ENCODE data around the gene RNF19B.

The RNF19B gene

GRCh38 chr1:32944180-32944579 is 20.4 kb downstream of the RNF19B start:
- no peak overlapping the region for H3K4me3 ChIP-seq (ENCODE audit: low read depth in 1 of 2, low read length in 2 of 2)
- peaks cover 15% of the 10 kb centered on the region for H3K4me1 ChIP-seq (ENCODE audit: insufficient read depth, low read length)
- H3K9ac ChIP-seq (ENCODE audit: low read length), result no peak overlapping the region
- H3K9me3 ChIP-seq (ENCODE audit: low read length), result no peaks in the 10 kb centered on the region
- H3K27me3 ChIP-seq (ENCODE audit: control insufficient read depth in 1 of 2, insufficient read depth in 2 of 2, low read length in 2 of 2), result no peaks in the 10 kb centered on the region
- no peak overlapping the region for H3K27ac ChIP-seq (ENCODE audit: low read depth, low read length)
- H3K36me3 ChIP-seq (ENCODE audit: insufficient read depth, low read length), result peaks cover 51% of the 10 kb centered on the region

- no peak overlapping the region for H3K4me3 ChIP-seq (ENCODE audit: low read depth in 1 of 2, low read length in 2 of 2)
- peaks cover 7% of the 10 kb centered on the region for H3K4me1 ChIP-seq (ENCODE audit: insufficient read depth, low read length)
- H3K36me3 ChIP-seq (ENCODE audit: insufficient read depth, low read length), result peaks cover 59% of the 10 kb centered on the region
- H3K9ac ChIP-seq (ENCODE audit: low read length), result no peak overlapping the region
- H3K27me3 ChIP-seq (ENCODE audit: control insufficient read depth in 1 of 2, insufficient read depth in 2 of 2, low read length in 2 of 2), result no peaks in the 10 kb centered on the region
- H3K27ac ChIP-seq (ENCODE audit: low read depth, low read length), result no peak overlapping the region
- H3K9me3 ChIP-seq (ENCODE audit: low read length), result no peaks in the 10 kb centered on the region
These were observed 24.8 kb downstream of the RNF19B start for GRCh38 chr1:32939655-32940371.

- Histone ChIP-seq H3K36me3 (ENCODE audit: insufficient read depth, low read length) (peaks cover 42% of the 10 kb centered on the region), H3K4me3 (ENCODE audit: low read depth in 1 of 2, low read length in 2 of 2) (no peak overlapping the region), H3K27ac (ENCODE audit: low read depth, low read length) (no peak overlapping the region), H3K9ac (ENCODE audit: low read length) (no peak overlapping the region), H3K4me1 (ENCODE audit: insufficient read depth, low read length) (peaks cover 12% of the 10 kb centered on the region), H3K27me3 (ENCODE audit: control insufficient read depth in 1 of 2, insufficient read depth in 2 of 2, low read length in 2 of 2) (no peaks in the 10 kb centered on the region), H3K9me3 (ENCODE audit: low read length) (no peaks in the 10 kb centered on the region)
These were observed 27.5 kb downstream of the RNF19B start for GRCh38 chr1:32937061-32937460.

- Histone ChIP-seq H3K4me1 (ENCODE audit: insufficient read depth, low read length) (peaks cover 5% of the 10 kb centered on the region), H3K36me3 (ENCODE audit: insufficient read depth, low read length) (peaks cover 30% of the 10 kb centered on the region), H3K4me3 (ENCODE audit: low read depth in 1 of 2, low read length in 2 of 2) (no peak overlapping the region), H3K27me3 (ENCODE audit: control insufficient read depth in 1 of 2, insufficient read depth in 2 of 2, low read length in 2 of 2) (no peaks in the 10 kb centered on the region), H3K27ac (ENCODE audit: low read depth, low read length) (no peak overlapping the region), H3K9ac (ENCODE audit: low read length) (no peak overlapping the region), H3K9me3 (ENCODE audit: low read length) (no peaks in the 10 kb centered on the region)
These were observed 30.1 kb downstream of the RNF19B start for GRCh38 chr1:32934535-32934934.

- peaks cover 5% of the 10 kb centered on the region for H3K4me1 ChIP-seq (ENCODE audit: insufficient read depth, low read length)
- H3K4me3 ChIP-seq (ENCODE audit: low read depth in 1 of 2, low read length in 2 of 2), result no peak overlapping the region
- peaks cover 30% of the 10 kb centered on the region for H3K36me3 ChIP-seq (ENCODE audit: insufficient read depth, low read length)
- no peaks in the 10 kb centered on the region for H3K9me3 ChIP-seq (ENCODE audit: low read length)
- H3K9ac ChIP-seq (ENCODE audit: low read length), result no peak overlapping the region
- no peaks in the 10 kb centered on the region for H3K27me3 ChIP-seq (ENCODE audit: control insufficient read depth in 1 of 2, insufficient read depth in 2 of 2, low read length in 2 of 2)
- no peak overlapping the region for H3K27ac ChIP-seq (ENCODE audit: low read depth, low read length)
These were observed 30.8 kb downstream of the RNF19B start for GRCh38 chr1:32933742-32934322.

- H3K36me3 ChIP-seq (ENCODE audit: insufficient read depth, low read length), result peaks cover 11% of the 10 kb centered on the region
- no peak overlapping the region for H3K9ac ChIP-seq (ENCODE audit: low read length)
- no peaks in the 10 kb centered on the region for H3K27me3 ChIP-seq (ENCODE audit: control insufficient read depth in 1 of 2, insufficient read depth in 2 of 2, low read length in 2 of 2)
- H3K4me1 ChIP-seq (ENCODE audit: insufficient read depth, low read length), result peaks cover 5% of the 10 kb centered on the region
- no peak overlapping the region for H3K27ac ChIP-seq (ENCODE audit: low read depth, low read length)
- H3K4me3 ChIP-seq (ENCODE audit: low read depth in 1 of 2, low read length in 2 of 2), result no peak overlapping the region
- H3K9me3 ChIP-seq (ENCODE audit: low read length), result no peaks in the 10 kb centered on the region
These were observed 32.8 kb downstream of the RNF19B start for GRCh38 chr1:32931760-32932159.

GRCh38 chr1:32929366-32929765 is 35.2 kb downstream of the RNF19B start:
- H3K36me3 ChIP-seq (ENCODE audit: insufficient read depth, low read length), result no peaks in the 10 kb centered on the region
- H3K9me3 ChIP-seq (ENCODE audit: low read length), result no peaks in the 10 kb centered on the region
- H3K9ac ChIP-seq (ENCODE audit: low read length), result no peak overlapping the region
- no peaks in the 10 kb centered on the region for H3K27me3 ChIP-seq (ENCODE audit: control insufficient read depth in 1 of 2, insufficient read depth in 2 of 2, low read length in 2 of 2)
- H3K4me3 ChIP-seq (ENCODE audit: low read depth in 1 of 2, low read length in 2 of 2), result no peak overlapping the region
- no peak overlapping the region for H3K27ac ChIP-seq (ENCODE audit: low read depth, low read length)
- peaks cover 18% of the 10 kb centered on the region for H3K4me1 ChIP-seq (ENCODE audit: insufficient read depth, low read length)

- Histone ChIP-seq H3K36me3 (ENCODE audit: insufficient read depth, low read length) (no peaks in the 10 kb centered on the region), H3K27me3 (ENCODE audit: control insufficient read depth in 1 of 2, insufficient read depth in 2 of 2, low read length in 2 of 2) (no peaks in the 10 kb centered on the region), H3K4me3 (ENCODE audit: low read depth in 1 of 2, low read length in 2 of 2) (no peak overlapping the region), H3K4me1 (ENCODE audit: insufficient read depth, low read length) (peaks cover 15% of the 10 kb centered on the region), H3K27ac (ENCODE audit: low read depth, low read length) (no peak overlapping the region), H3K9ac (ENCODE audit: low read length) (no peak overlapping the region), H3K9me3 (ENCODE audit: low read length) (no peaks in the 10 kb centered on the region)
These were observed 35.9 kb downstream of the RNF19B start for GRCh38 chr1:32928715-32929114.

- Histone ChIP-seq H3K27me3 (ENCODE audit: control insufficient read depth in 1 of 2, insufficient read depth in 2 of 2, low read length in 2 of 2) (no peaks in the 10 kb centered on the region), H3K9ac (ENCODE audit: low read length) (no peak overlapping the region), H3K9me3 (ENCODE audit: low read length) (no peaks in the 10 kb centered on the region), H3K36me3 (ENCODE audit: insufficient read depth, low read length) (no peaks in the 10 kb centered on the region), H3K4me3 (ENCODE audit: low read depth in 1 of 2, low read length in 2 of 2) (no peak overlapping the region), H3K27ac (ENCODE audit: low read depth, low read length) (no peak overlapping the region), H3K4me1 (ENCODE audit: insufficient read depth, low read length) (peaks cover 14% of the 10 kb centered on the region)
These were observed 36.3 kb downstream of the RNF19B start for GRCh38 chr1:32928285-32928684.

- Histone ChIP-seq H3K27me3 (ENCODE audit: control insufficient read depth in 1 of 2, insufficient read depth in 2 of 2, low read length in 2 of 2) (no peaks in the 10 kb centered on the region), H3K27ac (ENCODE audit: low read depth, low read length) (no peak overlapping the region), H3K36me3 (ENCODE audit: insufficient read depth, low read length) (no peaks in the 10 kb centered on the region), H3K4me1 (ENCODE audit: insufficient read depth, low read length) (peaks cover 14% of the 10 kb centered on the region), H3K9me3 (ENCODE audit: low read length) (no peaks in the 10 kb centered on the region), H3K4me3 (ENCODE audit: low read depth in 1 of 2, low read length in 2 of 2) (no peak overlapping the region), H3K9ac (ENCODE audit: low read length) (no peak overlapping the region)
These were observed 37.2 kb downstream of the RNF19B start for GRCh38 chr1:32927441-32927840.

GRCh38 chr1:32926562-32926961 is 38.0 kb downstream of the RNF19B start:
- no peak overlapping the region for H3K4me3 ChIP-seq (ENCODE audit: low read depth in 1 of 2, low read length in 2 of 2)
- no peak overlapping the region for H3K9ac ChIP-seq (ENCODE audit: low read length)
- H3K27ac ChIP-seq (ENCODE audit: low read depth, low read length), result no peak overlapping the region
- H3K36me3 ChIP-seq (ENCODE audit: insufficient read depth, low read length), result no peaks in the 10 kb centered on the region
- no peaks in the 10 kb centered on the region for H3K27me3 ChIP-seq (ENCODE audit: control insufficient read depth in 1 of 2, insufficient read depth in 2 of 2, low read length in 2 of 2)
- no peaks in the 10 kb centered on the region for H3K9me3 ChIP-seq (ENCODE audit: low read length)
- H3K4me1 ChIP-seq (ENCODE audit: insufficient read depth, low read length), result peaks cover 14% of the 10 kb centered on the region

Data from muscle layer of colon (tissue), 2 donors.